Right lobe of liver (tissue), 4 donors: ENCODE measurements around the gene ELOVL2.

Source experiments
- POLR2A ChIP-seq: fragments of 450-650 bp; IDR thresholded peaks from one replicate; pipeline ENCODE4 v1.6.1; 2017; ENCODE audit warnings: antibody characterized with exemption, mild to moderate bottlenecking
- TF ChIP-seq, protein P1 (sequence below), 4 donors: fragments of 200-600 bp in 3 of 4; fragments of 450-650 bp in 1 of 4; IDR thresholded peaks; one replicate each; pipeline versions ENCODE4 v1.5.1 to v1.8.0; 2016 to 2022; ENCODE audit warnings: antibody characterized with exemption in 4 of 4, mild to moderate bottlenecking in 2 of 4
- donor health status: DM: no; HTN: no; CAD: no.
- donor health status: DM: no; HTN: no; CAD: no.
- donor health status: DM: no; HTN: yes; CAD: no.

DNA sequence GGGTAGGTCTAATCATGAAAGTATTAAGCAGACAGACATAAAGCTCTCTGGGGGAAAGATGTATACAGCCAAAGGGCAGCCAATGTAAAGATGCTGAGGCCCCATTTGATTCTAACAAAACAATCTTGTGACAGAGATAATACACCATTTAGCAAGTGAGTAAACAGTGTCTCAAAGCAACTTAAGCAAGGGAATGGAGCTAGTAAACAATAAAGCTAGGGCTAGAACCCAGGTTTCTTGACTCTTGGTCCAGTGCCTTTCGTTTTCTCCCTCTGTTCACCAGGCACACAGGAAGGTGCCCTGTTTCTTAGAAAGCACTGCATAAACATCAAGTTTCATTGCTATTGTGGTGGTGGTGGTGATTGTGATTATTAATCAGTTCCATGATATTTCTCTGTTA lies 5.1 kb downstream of the ELOVL2 start:
- TF ChIP-seq, protein P1, sequence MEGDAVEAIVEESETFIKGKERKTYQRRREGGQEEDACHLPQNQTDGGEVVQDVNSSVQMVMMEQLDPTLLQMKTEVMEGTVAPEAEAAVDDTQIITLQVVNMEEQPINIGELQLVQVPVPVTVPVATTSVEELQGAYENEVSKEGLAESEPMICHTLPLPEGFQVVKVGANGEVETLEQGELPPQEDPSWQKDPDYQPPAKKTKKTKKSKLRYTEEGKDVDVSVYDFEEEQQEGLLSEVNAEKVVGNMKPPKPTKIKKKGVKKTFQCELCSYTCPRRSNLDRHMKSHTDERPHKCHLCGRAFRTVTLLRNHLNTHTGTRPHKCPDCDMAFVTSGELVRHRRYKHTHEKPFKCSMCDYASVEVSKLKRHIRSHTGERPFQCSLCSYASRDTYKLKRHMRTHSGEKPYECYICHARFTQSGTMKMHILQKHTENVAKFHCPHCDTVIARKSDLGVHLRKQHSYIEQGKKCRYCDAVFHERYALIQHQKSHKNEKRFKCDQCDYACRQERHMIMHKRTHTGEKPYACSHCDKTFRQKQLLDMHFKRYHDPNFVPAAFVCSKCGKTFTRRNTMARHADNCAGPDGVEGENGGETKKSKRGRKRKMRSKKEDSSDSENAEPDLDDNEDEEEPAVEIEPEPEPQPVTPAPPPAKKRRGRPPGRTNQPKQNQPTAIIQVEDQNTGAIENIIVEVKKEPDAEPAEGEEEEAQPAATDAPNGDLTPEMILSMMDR (IDR thresholded peaks at IDR 0.05) = no peak
- TF ChIP-seq POLR2A = no peak
